SH-SY5Y (cell line): ENCODE measurements around the gene ZNF74.

Experiments
- GATA2 ChIP-seq: IDR thresholded peaks from 2 replicates; pipeline ENCODE4 v1.6.1; 2011; ENCODE audit warnings: mild to moderate bottlenecking, low read depth, low read length
- GATA3 ChIP-seq: IDR thresholded peaks from 2 replicates; pipeline ENCODE4 v1.6.1; 2011; ENCODE audit warnings: low read depth, mild to moderate bottlenecking, low read length, moderate library complexity

DNA sequence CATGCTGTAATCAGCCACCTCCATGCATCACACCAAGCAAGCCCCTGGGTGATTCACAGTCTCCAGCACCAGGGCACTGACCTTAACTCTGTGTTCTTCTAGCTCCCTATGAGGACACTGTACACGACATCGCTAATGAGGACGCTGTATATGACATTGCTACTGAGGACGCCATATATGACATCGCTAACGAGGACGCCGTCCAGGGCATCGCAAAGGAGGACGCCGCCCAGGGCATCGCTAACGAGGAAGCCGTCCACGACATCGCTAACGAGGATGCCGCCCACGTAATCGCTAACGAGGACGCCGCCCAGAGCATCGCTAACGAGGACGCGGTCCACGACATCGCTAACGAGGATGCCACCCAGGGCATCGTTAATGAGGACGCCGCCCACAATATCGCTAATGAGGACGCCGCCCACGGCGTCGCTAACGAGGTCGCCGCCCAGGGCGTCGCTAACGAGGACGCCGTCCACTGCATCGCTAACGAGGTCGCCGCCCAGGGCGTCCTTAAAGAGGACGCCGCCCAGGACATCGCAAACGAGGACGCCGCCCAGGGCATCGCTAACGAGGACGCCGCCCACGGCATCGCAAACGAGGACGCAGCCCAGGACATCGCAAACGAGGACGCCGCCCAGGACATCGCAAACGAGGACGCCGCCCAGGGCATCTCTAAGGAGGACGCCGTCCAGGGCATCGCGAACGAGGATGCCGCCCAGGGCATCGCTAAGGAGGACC, 39.5 kb upstream of the ZNF74 start:
- TF ChIP-seq GATA2, result no peak
- no peak for TF ChIP-seq GATA3
